SKM-1 treated with dmso at 0.1 percent for 144 hours (cell line): ENCODE measurements around the gene TSSC4.

Experiments
- DNase-seq: peaks from one replicate; lab custom pipeline; 2025; ENCODE audit not compliant: unreplicated experiment; lab: John Stamatoyannopoulos, UW

TSSC4 gene

DNA sequence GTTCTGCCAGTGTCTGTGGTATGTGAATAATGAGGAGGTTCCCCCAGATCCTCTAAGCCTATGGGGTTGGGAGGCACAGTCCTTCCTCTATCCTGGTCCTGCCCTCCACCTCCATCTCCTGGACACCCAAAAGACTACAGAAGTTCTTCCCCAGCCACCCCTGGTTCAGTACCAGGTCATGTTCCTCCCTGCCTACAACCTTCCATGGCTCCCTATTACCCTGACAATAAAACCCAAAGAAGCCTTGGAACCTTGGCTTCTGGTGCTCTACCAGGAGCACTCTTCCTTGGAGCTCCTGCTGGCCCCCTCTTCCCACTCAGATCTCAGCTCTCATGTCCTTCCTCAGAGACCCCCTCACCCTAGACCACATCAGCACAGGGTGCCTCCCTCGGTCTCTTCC, 30.8 kb downstream of the TSSC4 start:
- DNase-seq = no peak

DNA sequence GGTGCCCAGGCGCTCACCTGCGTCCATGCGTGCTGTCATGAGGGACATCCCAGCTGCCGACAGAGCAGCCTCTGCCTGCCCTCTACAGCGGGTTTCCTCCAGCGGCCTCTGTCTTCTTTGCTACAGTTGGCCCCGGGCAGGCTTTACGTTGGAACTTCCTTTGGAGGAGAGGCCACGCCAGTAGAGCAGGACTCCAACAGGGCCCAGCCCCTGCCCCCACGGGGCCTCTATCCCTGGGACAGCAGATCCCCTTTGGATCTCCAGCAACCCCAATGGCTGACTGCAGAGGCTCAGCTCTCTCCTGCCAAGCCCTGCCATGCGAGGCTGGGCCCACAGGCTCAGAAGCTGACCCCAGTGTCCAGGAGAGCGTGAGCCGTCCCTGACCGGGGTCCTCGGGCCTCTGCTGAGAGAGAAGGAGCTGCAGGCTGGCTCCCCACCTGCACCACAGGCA, 31.6 kb downstream of the TSSC4 start:
- DNase-seq = no peak

DNA sequence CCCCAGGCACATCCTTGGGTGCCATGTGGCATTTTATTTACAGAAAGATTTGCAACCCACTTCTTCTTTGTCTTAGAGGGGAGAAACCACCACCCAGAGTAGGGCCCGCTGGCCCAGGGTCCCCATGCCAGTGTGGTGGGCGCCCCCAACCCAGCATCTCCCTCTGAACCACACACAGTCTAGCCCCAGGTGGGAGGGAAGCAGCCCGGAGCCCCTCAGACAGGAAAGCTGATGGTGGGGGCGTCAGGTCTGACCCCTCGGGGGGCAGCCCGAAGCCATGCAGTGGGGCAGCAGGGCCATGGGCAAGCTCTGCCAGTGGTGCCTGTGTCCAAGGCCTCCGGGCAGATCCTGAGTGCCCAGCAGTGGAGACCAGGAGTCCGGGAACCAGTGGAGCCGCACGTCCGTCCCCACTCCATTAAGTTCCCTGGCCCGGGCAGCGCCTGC, 32.1 kb downstream of the TSSC4 start:
- DNase-seq = no peak

DNA sequence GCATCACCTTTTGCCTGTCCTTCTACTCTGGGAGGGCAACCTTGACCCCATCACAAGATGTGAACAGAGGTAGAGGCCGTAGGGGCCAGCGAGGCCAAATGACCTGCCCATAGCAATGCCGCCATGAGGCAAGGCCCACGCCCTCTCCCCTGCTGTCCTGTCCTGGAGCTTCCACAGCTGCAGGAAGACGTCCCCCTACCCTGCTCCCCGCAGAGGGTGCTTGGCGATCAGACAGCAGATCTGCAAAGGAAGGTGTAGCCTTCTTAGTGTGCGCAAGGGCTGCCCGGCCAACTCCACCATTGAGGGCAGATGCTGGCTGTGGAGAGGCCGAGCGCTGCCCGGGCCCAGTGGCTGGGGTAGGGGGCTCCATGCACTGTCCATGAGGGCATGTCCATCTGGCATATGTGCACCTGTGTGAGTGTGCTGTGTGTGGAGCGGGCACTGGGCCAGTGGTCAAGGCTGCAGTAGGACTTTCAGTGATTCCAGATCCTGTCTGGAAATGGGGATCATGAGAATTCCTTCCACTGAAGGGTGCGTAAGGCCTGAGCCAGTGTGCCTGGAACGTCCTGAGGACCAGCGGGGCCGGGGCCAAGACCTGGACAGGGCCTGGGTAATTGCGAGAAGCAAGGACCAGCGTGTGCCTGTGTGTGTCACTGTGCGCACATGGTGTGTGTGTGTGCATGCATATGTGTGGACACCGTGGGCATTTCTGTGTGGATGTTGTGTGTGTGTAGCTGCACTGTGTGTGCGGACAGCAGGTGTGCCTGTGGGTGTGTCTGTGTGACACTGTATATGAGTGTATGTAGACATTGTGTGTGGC, 32.8 kb downstream of the TSSC4 start:
- DNase-seq = no peak

DNA sequence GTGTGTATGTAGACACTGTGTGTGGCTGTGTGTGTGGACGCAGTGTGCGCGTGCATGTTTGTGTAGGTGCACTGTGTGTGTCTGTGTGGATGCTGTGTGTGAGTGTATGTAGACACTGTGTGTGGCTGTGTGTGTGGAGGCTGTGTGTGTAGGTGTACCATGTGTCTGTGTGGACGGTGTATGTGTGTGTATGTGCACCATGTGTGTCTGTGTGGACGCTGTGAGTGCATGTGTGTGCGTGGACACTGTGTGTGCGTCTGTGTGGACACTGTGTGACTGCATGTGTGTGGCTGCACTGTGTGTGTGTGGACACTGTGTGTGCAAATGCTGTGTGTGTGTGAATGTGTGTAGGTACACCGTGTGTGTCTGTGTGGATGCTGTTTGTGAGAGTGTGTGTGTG, 33.5 kb downstream of the TSSC4 start:
- no peak for DNase-seq

DNA sequence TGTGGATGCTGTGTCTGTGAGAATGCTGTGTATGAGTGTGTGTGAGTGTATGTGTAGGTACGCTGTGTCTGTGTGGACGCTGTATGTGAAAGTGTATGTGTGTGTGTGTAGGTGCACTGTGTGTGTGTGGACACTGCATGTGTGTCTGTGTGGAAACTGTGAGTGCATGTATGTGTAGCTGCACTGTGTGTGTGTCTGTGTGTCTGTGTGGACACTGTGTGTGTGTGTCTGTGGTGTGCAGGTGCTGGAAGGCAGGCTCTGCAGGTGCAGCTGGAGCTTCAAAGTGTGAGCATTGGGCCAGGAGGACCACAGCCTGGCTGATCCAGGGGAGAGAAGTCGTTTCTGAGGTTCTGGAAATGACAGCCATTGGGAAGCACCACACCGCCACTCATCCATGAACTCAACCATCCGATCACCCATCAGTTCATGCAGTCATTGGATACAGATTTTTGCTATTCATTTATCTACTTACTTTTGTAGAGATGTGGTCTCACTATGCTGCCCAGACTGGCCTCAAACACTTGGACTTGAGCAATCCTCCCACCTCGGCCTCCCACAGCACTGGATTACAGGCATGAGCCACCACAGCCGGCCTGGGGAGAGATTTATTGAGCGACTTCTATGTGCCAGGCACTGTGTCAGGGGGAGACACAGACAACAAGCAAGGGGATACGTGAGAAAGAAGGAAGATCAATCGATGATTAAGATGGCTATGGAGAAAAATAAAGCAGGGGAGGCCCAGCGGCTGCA, 34.1 kb downstream of the TSSC4 start:
- no peak for DNase-seq

DNA sequence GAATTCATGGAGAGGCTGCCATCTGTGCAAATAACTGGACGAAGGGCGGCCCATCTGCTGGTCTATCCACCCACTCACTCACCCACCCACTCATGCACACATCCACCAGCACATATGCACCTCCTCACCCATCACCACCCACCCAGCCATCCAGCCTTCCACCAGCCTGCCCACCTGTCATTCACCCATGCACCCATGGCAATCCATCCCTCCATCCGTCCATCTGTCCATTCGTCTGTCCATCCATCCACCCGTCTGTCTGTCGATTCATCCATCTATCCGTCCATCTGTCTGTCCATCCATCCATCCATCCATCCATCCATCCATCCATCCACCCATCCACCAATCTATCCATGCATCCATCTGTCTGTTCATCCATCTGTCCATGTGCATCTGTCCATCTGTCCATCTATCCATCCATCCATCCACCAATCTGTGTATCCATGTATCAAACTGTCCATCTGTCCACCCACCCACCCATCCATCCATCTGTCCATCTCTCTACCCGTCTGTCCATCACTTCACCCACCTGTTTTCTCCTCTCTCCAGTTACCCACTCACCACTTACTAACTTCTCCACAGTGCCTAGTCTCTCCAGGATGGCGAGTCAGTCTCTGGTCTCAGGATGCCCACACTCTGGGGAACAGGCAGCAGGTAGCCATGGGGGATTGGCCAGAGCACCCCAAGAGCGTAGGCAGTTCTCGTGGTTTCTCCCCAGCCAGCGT, 34.9 kb downstream of the TSSC4 start:
- DNase-seq = no peak

DNA sequence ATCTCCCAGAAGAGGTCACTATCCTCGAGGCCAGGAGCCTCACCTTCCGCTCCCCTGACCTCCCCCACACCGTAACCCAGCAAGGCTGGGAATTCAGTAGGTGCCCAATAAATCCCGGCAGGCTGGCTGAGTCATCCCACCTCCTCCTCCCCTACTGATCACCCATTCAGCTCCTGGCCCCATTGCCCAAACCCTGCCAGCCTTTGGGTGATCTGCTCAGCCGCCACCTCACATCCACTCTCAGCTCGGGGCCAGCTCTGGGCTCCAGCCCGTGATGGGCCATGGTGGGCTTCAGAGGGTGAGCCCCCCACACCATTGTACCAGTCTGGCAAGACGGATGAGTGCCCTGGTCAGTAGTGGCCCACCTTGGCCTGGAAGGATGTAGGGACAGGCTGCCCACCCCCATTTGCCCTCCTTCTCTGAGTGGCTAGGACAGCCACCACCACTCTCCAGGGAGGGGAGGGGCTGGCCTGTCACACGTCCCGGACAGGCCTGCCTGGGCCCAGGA, 35.5 kb downstream of the TSSC4 start:
- DNase-seq = no peak

DNA sequence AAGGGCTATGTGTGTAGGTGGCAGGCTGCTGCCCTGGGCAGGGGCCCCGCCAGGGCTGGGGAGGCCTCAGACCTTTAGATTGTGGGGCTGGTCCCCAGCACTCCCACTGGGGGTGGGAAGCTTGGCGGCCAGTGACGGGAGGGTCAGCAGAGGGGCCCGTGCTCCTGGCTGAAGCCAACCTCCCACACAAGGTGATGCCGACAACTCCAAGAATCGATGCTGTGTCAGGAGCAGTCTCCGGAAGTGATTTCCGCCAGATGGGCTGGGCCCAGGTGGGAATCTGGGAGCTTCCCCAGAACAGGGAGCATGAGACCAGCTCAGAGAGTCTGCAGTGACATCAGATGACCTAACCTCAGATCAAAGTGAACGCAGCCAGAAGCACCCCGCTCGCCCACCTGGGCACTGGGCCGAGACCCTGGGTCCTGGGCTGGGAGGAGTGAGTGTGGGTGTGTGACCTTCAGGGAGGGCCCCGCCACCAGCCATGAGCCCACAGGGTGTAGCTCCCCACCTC, 36.0 kb downstream of the TSSC4 start:
- no peak for DNase-seq

DNA sequence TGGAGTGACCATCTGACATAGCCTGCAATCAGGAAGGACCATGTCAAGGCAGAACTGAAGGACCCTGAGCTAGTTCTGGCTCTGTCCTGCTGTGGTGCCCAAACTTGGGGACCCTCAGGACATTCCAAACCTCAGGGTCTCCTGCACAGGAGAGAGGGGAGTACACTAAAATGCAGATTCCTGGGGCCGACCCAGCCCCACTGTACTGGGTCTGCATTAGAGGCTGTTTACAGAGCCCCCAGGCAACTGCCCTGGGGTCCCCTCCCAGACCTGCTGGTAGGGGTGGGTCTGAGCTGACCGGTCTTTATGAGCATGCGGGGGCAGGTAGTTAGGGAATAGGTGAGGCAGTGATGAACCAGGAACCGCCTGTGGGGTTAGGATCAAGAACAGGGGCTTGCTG, 37.0 kb downstream of the TSSC4 start:
- no peak for DNase-seq

DNA sequence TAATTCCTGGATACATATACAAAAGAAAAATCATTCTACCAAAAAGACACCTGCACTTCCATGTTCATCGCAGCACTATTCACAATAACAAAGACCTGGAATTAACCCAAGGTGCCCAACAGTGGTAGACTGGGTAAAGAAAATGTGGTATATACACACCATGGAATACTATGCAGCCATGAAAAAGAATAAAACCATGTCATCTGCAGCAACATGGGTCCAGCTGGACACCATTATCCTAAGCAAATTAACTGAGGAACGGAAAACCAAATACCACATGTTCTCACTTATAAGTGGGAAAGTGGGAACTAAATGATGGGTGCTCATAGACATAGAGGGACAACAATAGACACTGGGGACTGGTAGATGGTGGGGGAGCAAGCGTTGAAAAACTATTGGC, 39.3 kb downstream of the TSSC4 start:
- no peak for DNase-seq

DNA sequence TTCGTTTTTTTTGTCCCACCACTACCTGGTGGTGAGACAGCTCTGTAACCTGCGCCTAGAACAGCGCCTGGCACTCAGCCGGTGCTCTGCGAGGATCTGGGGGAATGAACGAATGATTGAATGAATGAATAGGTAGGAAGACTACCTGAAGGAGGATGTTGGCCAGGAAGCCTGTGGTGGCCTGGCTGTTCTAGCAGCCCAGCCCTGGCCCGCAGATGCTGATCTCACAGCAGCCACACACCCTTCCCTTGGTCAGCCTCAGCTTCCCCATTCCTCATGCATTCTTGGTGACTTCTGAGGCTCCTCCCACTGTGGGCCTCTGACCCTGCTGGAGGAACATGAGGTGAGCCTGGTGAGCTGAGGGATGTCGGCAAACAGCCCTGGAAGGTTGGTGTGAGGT, 40.1 kb downstream of the TSSC4 start:
- DNase-seq = peak; percentile 90

DNA sequence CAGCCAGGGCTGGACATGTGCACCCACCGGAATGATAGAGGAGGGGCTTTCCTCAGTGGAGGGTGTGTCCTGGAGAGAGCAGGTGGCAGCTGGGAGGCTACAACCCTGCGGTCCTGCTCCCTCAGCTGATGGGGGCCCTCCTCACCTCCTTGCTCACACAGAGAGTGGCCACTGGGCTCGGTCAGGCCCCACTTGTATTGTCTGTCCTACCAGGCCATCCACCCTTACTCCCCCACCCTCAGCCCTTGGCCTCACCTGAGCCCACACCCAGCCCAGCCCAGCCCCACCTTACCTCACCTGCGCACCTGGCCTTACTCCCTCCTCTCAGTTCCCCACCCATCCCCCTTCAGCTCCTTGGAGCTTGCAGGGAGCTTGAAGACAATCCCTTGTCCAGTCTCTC, 40.6 kb downstream of the TSSC4 start:
- DNase-seq = no peak

DNA sequence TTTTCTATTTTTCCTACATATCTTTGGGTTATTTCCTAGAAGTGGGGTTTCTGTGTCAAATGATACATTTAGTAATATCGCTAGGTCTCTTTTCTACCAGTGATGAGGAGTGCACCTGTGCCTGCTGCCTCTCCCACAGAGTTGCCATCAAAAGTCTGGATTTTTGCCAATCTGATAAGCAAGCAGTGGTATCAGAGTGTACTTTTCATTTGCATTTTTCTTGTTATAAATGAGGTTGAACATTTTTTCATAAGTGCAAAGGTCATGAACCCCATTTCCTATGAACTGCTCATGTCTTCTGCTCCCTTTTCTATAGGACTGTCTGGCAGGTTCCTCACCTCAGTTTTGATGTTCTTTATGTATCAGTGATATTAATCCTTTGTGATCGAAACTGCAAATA, 42.0 kb downstream of the TSSC4 start:
- no peak for DNase-seq

DNA sequence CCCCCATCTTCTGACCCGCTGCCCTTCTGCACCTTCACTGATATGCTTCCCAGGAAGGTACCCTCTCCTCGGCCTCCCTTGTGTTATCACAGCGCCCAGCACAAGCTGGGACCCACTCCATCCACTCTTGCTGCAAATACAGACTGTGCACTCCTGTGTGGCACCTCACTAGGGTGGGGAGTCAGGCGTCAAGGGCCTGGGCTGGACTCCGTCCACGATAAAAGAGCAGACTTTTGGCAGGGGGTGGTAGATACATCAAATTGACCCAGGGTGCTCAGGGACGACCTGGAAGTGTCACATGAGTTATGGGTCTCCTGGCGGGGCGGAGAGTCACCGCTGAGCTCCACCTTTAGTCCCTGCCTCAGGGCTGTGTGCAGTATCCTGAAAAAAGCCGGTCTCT, 42.9 kb downstream of the TSSC4 start:
- DNase-seq = no peak

DNA sequence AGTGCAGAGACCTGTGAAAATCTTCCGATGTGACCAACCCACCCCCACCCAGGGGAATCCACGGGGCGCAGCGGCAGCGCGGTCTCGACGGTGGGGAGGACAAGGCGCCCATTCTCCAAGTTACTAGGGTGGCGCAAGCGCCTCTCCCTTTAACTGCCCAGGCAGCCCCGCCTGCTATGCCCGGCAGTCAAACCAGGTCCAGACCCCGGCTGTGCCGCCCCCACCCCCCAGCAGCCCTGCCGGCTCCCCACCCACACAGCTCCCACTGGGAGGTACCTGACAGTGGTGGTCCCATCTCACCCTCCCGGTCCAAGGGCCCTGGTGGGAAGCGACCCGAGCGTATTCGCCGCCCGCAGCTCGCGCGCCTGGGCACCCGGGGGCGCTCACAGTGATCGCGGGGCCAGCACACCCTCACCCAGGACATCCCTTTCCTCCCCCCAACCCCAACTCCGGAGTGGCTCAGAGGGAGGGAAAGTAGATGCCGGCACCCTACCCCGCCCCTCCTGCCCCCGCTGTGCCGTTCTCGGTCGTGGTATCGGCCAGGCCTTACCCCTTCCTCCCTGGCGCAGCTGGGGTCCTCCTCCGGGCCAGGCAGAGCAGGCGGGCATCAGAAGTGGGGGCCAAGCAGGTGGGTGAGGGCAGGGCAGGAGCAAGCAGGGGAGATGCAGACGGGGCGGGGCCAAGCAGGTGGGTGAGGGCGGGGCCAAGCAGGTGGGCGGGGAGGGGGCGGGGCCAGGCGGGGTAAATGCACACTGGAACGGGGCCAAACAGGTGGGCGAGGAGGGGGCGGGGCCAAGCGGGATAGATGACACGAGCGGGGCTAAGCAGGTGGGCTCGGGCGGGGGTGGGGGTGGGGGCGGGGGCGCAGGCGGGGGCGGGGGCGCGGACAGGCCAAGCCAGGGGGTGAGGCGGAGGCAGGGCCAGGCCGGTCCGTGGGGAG, 43.6 kb downstream of the TSSC4 start, which contains the start of gene TRPM5:
Gene TRPM5 (minus strand): TSS at position 634 of the 940 bp plus-strand sequence. CDS start 21,478 bp downstream, outside the sequence.
- DNase-seq = peak; percentile 25

DNA sequence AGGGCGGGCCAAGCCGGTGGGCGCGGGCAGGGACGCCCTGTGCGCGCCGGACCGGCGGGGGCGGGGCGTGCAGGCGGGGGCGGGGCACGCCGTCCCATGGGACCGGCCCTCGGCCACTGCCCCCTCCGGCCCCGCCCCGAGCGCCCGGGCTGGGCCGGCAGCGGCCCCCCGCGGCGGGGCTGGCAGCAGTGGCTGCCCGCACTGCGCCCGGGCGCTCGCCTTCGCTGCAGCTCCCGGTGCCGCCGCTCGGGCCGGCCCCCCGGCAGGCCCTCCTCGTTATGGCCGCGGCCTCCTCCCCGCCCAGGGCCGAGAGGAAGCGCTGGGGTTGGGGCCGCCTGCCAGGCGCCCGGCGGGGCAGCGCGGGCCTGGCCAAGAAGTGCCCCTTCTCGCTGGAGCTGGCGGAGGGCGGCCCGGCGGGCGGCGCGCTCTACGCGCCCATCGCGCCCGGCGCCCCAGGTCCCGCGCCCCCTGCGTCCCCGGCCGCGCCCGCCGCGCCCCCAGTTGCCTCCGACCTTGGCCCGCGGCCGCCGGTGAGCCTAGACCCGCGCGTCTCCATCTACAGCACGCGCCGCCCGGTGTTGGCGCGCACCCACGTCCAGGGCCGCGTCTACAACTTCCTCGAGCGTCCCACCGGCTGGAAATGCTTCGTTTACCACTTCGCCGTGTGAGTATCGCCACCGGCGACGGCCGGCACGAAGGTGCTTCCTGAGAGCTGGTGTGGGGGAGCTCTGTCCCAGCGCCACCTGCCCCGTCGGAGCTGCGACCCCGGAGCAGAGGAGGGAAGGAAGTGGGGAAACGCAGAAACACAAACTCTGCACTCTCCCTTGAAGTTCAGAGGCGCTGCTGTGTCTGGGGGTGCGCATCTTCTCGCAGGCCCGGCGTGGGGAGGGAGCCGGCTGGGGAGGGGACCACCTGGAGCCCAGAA, 44.5 kb downstream of the TSSC4 start, which contains the start of gene KCNQ1:
Gene KCNQ1 (plus strand): TSS at position 188 of the 925 bp plus-strand sequence. CDS start 91 bp downstream, at position 279.
- peak; percentile 49 for DNase-seq

DNA sequence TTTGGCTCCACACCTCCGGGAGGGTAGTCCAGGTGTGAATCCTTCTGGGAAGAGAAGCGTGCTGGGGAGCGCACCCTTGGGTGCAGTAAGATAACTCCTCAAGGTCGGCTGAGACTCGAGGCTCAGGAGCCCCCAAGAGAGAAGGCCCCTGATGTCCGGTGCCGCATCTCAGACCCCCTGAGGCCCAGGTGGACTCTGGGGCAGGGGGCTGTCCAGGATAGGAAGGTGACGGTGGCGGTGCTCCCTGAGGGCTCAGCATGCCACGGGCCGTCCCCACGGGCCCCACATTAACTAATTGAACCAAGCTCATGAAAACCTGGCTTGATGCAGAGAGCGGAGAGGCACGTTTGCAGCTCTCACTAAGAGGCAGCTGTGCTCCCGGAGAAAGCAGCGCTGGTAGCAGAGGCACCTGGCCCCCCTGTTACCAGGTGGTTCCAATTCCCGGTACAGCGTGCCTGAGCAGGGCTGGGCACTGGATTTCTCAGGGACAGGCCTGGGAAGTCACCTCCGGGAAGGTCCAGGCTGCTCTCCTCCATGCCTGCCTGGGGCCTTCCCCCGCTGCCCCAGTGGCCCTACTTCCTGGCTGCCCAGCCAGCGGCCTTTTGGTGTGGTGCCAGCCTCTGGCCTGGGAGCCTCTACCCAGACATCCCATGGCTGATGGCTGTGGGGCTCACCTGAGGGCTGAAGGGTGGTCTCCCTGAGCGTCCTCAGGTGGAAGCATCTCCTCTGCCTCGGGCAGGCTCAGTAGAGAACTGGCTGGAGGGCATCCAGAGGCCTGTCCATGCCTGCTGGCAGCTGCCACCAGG, 45.4 kb downstream of the TSSC4 start:
- no peak for DNase-seq
